ENCODE results near the gene SEPHS2.

SEPHS2 gene

GRCh38 chr16:30416047-30416603 is 29.5 kb downstream of the SEPHS2 start:
- Histone ChIP-seq H3K27me3 (ENCODE audit: control insufficient read depth in 2 of 2, insufficient read depth in 2 of 2, low read length in 2 of 2) (no peaks in the 10 kb centered on the region), H3K4me1 (ENCODE audit: control insufficient read depth in 2 of 2, insufficient read depth in 2 of 2, low read length in 2 of 2) (peaks cover 9 to 15% of the 10 kb centered on the region in 2 donors), H3K4me3 (ENCODE audit: low read length in 2 of 2) (no peak overlapping the region), H3K36me3 (ENCODE audit: control insufficient read depth in 2 of 2, insufficient read depth in 2 of 2, low read length in 2 of 2) (peaks cover 11 to 27% of the 10 kb centered on the region in 2 donors), H3K9ac (ENCODE audit: low read depth in 1 of 2, low read length in 2 of 2) (no peak overlapping the region), H3K27ac (ENCODE audit: low read depth in 2 of 2, low read length in 2 of 2) (no peak overlapping the region), H3K9me3 (ENCODE audit: control insufficient read depth in 2 of 2, low read length in 2 of 2) (no peaks in the 10 kb centered on the region)

GRCh38 chr16:30414159-30414558 is 31.5 kb downstream of the SEPHS2 start:
- Histone ChIP-seq H3K27ac (ENCODE audit: low read depth in 2 of 2, low read length in 2 of 2) (no peak overlapping the region), H3K9me3 (ENCODE audit: control insufficient read depth in 2 of 2, low read length in 2 of 2) (no peaks in the 10 kb centered on the region), H3K4me1 (ENCODE audit: control insufficient read depth in 2 of 2, insufficient read depth in 2 of 2, low read length in 2 of 2) (peaks cover 12 to 23% of the 10 kb centered on the region in 2 donors), H3K36me3 (ENCODE audit: control insufficient read depth in 2 of 2, insufficient read depth in 2 of 2, low read length in 2 of 2) (peaks cover 3 to 18% of the 10 kb centered on the region in 2 donors), H3K27me3 (ENCODE audit: control insufficient read depth in 2 of 2, insufficient read depth in 2 of 2, low read length in 2 of 2) (no peaks in the 10 kb centered on the region), H3K4me3 (ENCODE audit: low read length in 2 of 2) (no peak overlapping the region), H3K9ac (ENCODE audit: low read depth in 1 of 2, low read length in 2 of 2) (no peak overlapping the region)

GRCh38 chr16:30413112-30413806 is 32.4 kb downstream of the SEPHS2 start:
- Histone ChIP-seq H3K27me3 (ENCODE audit: control insufficient read depth in 2 of 2, insufficient read depth in 2 of 2, low read length in 2 of 2) (no peaks in the 10 kb centered on the region), H3K9ac (ENCODE audit: low read depth in 1 of 2, low read length in 2 of 2) (no peak overlapping the region), H3K9me3 (ENCODE audit: control insufficient read depth in 2 of 2, low read length in 2 of 2) (no peaks in the 10 kb centered on the region), H3K4me3 (ENCODE audit: low read length in 2 of 2) (no peak overlapping the region), H3K27ac (ENCODE audit: low read depth in 2 of 2, low read length in 2 of 2) (no peak overlapping the region), H3K36me3 (ENCODE audit: control insufficient read depth in 2 of 2, insufficient read depth in 2 of 2, low read length in 2 of 2) (peaks cover 3 to 18% of the 10 kb centered on the region in 2 donors), H3K4me1 (ENCODE audit: control insufficient read depth in 2 of 2, insufficient read depth in 2 of 2, low read length in 2 of 2) (peaks cover 12 to 23% of the 10 kb centered on the region in 2 donors)

GRCh38 chr16:30409125-30410060 is 36.3 kb downstream of the SEPHS2 start:
- no peak overlapping the region for H3K4me3 ChIP-seq (ENCODE audit: low read length in 2 of 2)
- no peaks in the 10 kb centered on the region for H3K9me3 ChIP-seq (ENCODE audit: control insufficient read depth in 2 of 2, low read length in 2 of 2)
- peaks cover 13 to 20% of the 10 kb centered on the region in 2 donors for H3K4me1 ChIP-seq (ENCODE audit: control insufficient read depth in 2 of 2, insufficient read depth in 2 of 2, low read length in 2 of 2)
- H3K27ac ChIP-seq (ENCODE audit: low read depth in 2 of 2, low read length in 2 of 2), result no peak overlapping the region
- peak overlapping the region; percentile 3 to 38 for H3K9ac ChIP-seq (ENCODE audit: low read depth in 1 of 2, low read length in 2 of 2)
- H3K36me3 ChIP-seq (ENCODE audit: control insufficient read depth in 2 of 2, insufficient read depth in 2 of 2, low read length in 2 of 2), result peaks cover 3 to 18% of the 10 kb centered on the region in 2 donors
- H3K27me3 ChIP-seq (ENCODE audit: control insufficient read depth in 2 of 2, insufficient read depth in 2 of 2, low read length in 2 of 2), result no peaks in the 10 kb centered on the region

GRCh38 chr16:30407804-30408534 is 37.7 kb downstream of the SEPHS2 start:
- peaks cover 13 to 20% of the 10 kb centered on the region in 2 donors for H3K4me1 ChIP-seq (ENCODE audit: control insufficient read depth in 2 of 2, insufficient read depth in 2 of 2, low read length in 2 of 2)
- peak overlapping the region; percentile 63 to 77 for H3K9ac ChIP-seq (ENCODE audit: low read depth in 1 of 2, low read length in 2 of 2)
- H3K4me3 ChIP-seq (ENCODE audit: low read length in 2 of 2), result peak overlapping the region; percentile 75 to 81
- peaks cover 0 to 16% of the 10 kb centered on the region in 2 donors for H3K36me3 ChIP-seq (ENCODE audit: control insufficient read depth in 2 of 2, insufficient read depth in 2 of 2, low read length in 2 of 2)
- no peaks in the 10 kb centered on the region for H3K9me3 ChIP-seq (ENCODE audit: control insufficient read depth in 2 of 2, low read length in 2 of 2)
- no peaks in the 10 kb centered on the region for H3K27me3 ChIP-seq (ENCODE audit: control insufficient read depth in 2 of 2, insufficient read depth in 2 of 2, low read length in 2 of 2)
- H3K27ac ChIP-seq (ENCODE audit: low read depth in 2 of 2, low read length in 2 of 2), result peak overlapping the region; percentile 77 to 80

- H3K27me3 ChIP-seq (ENCODE audit: control insufficient read depth in 2 of 2, insufficient read depth in 2 of 2, low read length in 2 of 2), result no peaks in the 10 kb centered on the region
- H3K9me3 ChIP-seq (ENCODE audit: control insufficient read depth in 2 of 2, low read length in 2 of 2), result no peaks in the 10 kb centered on the region
- H3K4me3 ChIP-seq (ENCODE audit: low read length in 2 of 2), result peak within 1 kb of the TSS; percentile 75 to 81
- peak within 1 kb of the TSS; percentile 77 to 80 for H3K9ac ChIP-seq (ENCODE audit: low read depth in 1 of 2, low read length in 2 of 2)
- peaks cover 13 to 20% of the 10 kb centered on the region in 2 donors for H3K4me1 ChIP-seq (ENCODE audit: control insufficient read depth in 2 of 2, insufficient read depth in 2 of 2, low read length in 2 of 2)
- peaks cover 0 to 10% of the 10 kb centered on the region in 2 donors for H3K36me3 ChIP-seq (ENCODE audit: control insufficient read depth in 2 of 2, insufficient read depth in 2 of 2, low read length in 2 of 2)
- peak within 1 kb of the TSS; percentile 77 to 80 for H3K27ac ChIP-seq (ENCODE audit: low read depth in 2 of 2, low read length in 2 of 2)
Observed at GRCh38 chr16:30407102-30407803, 38.4 kb downstream of the SEPHS2 start, which contains the start of gene ZNF771. ZNF771 (plus strand) TSS chr16:30407606; CDS start chr16:30408054, 448 bp downstream.

- H3K27me3 ChIP-seq (ENCODE audit: control insufficient read depth in 2 of 2, insufficient read depth in 2 of 2, low read length in 2 of 2), result no peaks in the 10 kb centered on the region
- H3K27ac ChIP-seq (ENCODE audit: low read depth in 2 of 2, low read length in 2 of 2), result peak overlapping the region; percentile 77 to 80
- H3K36me3 ChIP-seq (ENCODE audit: control insufficient read depth in 2 of 2, insufficient read depth in 2 of 2, low read length in 2 of 2), result peaks cover 0 to 5% of the 10 kb centered on the region in 2 donors
- H3K4me3 ChIP-seq (ENCODE audit: low read length in 2 of 2), result peak overlapping the region; percentile 75 to 81
- H3K9ac ChIP-seq (ENCODE audit: low read depth in 1 of 2, low read length in 2 of 2), result peak overlapping the region; percentile 77 to 80
- no peaks in the 10 kb centered on the region for H3K9me3 ChIP-seq (ENCODE audit: control insufficient read depth in 2 of 2, low read length in 2 of 2)
- H3K4me1 ChIP-seq (ENCODE audit: control insufficient read depth in 2 of 2, insufficient read depth in 2 of 2, low read length in 2 of 2), result peaks cover 13 to 20% of the 10 kb centered on the region in 2 donors
Observed at GRCh38 chr16:30406795-30407101, 38.9 kb downstream of the SEPHS2 start.

- H3K27ac ChIP-seq (ENCODE audit: low read depth in 2 of 2, low read length in 2 of 2), result no peak overlapping the region
- peaks cover 10% of the 10 kb centered on the region in 2 donors for H3K4me1 ChIP-seq (ENCODE audit: control insufficient read depth in 2 of 2, insufficient read depth in 2 of 2, low read length in 2 of 2)
- H3K4me3 ChIP-seq (ENCODE audit: low read length in 2 of 2), result no peak overlapping the region
- peaks cover 0 to 11% of the 10 kb centered on the region in 2 donors for H3K36me3 ChIP-seq (ENCODE audit: control insufficient read depth in 2 of 2, insufficient read depth in 2 of 2, low read length in 2 of 2)
- no peak overlapping the region for H3K9ac ChIP-seq (ENCODE audit: low read depth in 1 of 2, low read length in 2 of 2)
- H3K9me3 ChIP-seq (ENCODE audit: control insufficient read depth in 2 of 2, low read length in 2 of 2), result no peaks in the 10 kb centered on the region
- no peaks in the 10 kb centered on the region for H3K27me3 ChIP-seq (ENCODE audit: control insufficient read depth in 2 of 2, insufficient read depth in 2 of 2, low read length in 2 of 2)
Observed at GRCh38 chr16:30401768-30402425, 43.8 kb downstream of the SEPHS2 start.
